ENCODE results near the gene XNDC1N. TPM values are rescaled to one million over a fixed set of nuclear protein-coding genes. Genes with fewer than 3 reads are reported as not detected.
A peak's percentile ranks its signal among the peaks of the same experiment; 100 is the strongest.
"Not testable (repeated sequence)": the region's sequence is repeated elsewhere in the genome, so short reads cannot be mapped to it uniquely, and the experiment has no call there.

XNDC1N gene
- total RNA-seq, 1 experiment from 2014 or later, result 1.4 TPM

DNA sequence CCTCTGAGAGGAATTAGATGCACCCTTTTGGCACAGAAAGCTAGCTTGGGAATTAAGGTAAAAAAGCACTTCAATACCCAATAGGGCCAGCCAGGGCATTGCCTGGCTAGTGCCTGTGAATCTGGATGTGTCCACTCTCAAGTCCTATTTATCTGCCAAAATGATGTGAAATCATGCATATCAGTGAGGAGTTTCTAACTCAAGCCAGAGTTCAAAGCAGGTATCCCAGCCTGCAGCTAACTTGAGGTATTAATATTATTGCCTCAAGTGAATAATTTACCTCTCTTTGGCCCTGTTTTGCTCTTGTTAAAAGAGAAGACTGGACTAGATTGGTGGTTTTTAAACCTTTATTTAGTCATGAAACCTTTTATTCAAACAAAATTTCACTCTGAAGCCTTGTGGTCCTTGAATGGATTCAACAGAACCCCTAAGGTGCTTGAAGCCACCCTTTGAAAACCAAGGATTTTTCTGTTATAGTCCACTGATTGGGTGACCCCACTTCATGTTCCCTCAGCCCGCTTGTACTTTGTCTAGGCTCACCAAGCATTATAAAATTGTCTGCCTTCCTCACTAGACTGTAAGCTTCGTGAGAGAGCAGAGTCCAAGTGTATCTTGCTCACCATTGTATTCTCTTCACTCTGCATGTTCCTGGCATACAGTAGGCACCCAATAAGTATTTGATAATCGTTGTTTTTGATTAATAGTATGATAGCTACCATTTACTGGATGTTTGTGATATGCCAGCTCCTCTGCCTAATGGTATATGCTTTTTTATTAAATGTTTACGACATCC lies 4.9 kb upstream of the XNDC1N start:
- DNase-seq (ENCODE audit: low spot score), result no peak

DNA sequence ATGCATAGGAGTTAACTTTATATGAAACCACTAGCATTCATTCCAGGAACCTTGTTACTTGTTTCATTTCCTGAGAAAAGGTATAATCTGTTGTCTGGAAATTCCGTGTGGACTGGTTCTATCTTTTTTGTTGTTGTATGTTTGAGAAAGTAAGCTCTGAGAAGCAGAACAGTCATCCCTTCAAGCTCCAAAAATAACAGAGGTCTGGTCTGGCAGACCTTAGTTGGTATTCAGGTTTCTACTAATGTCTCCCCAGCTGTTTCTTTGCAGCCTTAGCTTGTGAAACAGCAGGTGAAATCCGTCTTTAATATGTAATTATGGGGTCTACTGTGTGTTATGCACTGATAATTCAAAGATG lies 2.8 kb upstream of the XNDC1N start:
- no peak for DNase-seq (ENCODE audit: low spot score)

DNA sequence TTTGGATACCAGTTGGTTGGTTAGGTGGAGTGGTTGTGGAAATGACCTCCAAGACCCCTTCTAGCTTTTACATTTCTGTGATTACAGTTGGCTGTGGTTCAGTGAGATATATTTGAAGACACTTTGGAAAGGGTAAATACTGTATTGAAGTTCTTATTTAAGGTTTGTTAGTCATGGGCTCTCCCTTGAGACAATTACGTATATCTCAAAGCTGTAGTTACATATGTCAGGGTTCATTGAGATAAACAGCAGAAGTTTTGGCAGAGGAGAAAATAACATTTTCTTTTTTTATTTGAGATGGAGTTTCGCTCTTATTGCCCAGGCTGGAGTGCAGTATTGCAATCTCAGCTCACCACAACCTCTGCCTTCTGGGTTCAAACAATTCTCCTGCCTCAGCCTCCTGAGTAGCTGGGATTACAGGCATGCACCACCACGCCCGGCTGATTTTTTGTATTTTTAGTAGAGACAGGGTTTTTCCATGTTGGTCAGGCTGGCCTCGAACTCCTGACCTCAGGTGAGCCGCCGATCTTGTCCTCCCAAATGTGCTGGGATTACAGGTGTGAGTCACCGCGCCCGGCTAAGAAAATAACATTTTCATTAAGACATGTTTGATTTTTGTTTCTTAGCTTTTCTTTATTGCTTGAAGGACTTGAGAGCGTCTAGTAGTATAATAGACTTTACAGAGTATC lies 2.3 kb upstream of the XNDC1N start:
- no peak for DNase-seq (ENCODE audit: low spot score)

DNA sequence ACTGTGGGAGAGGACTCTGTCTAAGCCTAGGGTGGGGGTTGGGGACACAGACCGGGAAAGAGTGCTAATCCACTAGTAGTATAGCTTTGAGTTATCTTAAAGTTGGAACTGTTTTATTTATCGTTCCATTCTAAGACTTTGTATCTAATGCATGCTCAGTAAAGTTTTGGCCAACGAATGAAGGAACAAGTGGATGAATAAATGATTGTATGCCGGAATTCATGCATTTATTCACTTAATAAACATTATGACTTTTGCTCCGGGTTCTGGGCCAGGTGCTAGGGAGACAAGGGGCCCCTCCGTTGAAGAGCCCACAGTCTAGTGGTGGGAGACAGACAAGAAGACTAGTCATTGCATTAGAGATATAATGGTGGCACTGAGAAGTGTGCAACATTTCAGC lies 1.1 kb upstream of the XNDC1N start:
- no peak for DNase-seq (ENCODE audit: low spot score)

DNA sequence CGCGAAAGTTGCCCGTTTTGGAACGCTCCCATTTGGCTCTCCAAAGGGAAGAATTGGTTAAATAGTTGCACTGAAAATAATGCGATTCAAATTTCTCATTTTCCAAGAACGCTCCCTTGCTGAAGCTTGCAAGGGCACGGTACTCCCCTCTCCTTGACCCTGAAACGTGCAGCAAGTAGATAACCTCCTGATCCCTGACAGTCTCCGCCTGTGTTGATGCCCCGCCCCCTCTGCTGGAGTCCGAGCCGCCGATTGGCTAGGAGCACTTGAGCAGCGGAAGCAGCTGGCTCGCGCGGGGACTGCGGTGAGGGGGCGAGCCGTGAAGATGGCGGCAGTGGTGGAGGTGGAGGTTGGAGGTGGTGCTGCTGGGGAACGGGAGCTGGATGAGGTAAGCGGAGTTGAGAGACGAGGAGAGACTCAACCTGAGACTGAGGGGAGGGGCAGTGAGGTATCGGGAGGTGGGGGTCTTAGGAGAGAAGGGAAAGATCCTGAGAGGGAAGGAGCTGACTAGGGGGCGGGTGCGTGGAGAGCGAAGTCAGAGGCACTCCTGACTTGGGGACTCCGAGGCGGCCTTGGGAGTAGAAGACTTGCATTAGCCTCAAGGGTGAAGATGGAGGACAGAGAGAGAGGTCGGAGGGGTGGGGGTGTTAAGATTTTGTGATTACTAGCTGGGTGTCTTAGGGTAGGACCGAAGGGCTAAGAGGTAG lies 496 bp upstream of the XNDC1N start, which contains the start of gene RNF121:
Gene RNF121, plus strand, starts transcription at position 310 of the 707 bp plus-strand sequence. Its CDS starts 16 bp downstream, at position 326.
- DNase-seq (ENCODE audit: low spot score), result peak; percentile 93

DNA sequence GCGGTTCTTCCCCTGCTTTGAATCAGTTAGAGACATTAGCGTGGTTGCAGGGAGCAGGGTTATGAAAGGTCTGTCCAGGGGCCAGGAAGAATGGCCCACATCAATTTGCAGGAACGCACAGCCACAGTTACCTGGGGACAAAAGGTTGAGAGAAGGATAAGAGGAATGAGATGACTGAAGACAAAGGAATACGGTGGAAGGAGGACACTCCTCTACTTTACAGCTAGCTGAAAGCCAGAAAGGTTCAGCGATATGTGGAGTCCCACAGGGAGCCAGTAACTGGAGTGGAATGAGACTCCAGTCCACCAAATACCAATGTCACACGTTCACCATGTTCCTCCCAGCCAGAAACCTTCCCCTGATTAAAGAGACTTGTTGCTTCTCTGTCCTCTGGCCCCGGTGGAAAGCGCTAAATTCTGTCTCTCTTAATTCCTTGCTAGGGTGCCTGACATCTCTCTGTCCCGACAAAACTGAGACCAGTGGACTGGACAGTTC lies 10.7 kb downstream of the XNDC1N start:
- no peak for DNase-seq (ENCODE audit: low spot score)

DNA sequence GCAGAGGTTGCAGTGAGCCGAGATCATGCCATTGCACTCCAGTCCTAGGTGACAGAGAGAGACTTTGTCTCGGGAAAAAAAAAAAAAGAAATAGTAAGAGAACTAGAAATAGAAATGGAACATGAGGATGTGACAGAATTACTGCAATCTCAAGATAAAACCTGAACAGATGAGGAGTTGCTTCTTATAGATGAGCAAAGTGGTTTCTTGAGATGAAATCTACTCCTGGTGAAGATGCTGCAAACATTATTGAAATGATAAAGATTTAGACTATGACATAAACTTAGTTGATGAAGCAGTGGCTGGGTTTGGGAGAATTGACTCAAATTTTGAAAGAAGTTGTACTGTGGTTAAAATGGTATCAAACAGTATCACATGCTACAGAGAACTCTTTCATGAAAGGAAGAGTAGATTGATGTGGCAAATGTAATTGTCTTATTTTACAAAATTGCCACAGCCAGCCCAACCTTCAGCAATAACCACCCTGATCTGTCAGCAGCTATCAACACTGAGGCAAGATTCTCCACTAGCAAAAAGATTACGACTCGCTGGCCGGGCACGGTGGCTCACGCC lies 13.7 kb downstream of the XNDC1N start:
- DNase-seq (ENCODE audit: low spot score), result no peak

DNA sequence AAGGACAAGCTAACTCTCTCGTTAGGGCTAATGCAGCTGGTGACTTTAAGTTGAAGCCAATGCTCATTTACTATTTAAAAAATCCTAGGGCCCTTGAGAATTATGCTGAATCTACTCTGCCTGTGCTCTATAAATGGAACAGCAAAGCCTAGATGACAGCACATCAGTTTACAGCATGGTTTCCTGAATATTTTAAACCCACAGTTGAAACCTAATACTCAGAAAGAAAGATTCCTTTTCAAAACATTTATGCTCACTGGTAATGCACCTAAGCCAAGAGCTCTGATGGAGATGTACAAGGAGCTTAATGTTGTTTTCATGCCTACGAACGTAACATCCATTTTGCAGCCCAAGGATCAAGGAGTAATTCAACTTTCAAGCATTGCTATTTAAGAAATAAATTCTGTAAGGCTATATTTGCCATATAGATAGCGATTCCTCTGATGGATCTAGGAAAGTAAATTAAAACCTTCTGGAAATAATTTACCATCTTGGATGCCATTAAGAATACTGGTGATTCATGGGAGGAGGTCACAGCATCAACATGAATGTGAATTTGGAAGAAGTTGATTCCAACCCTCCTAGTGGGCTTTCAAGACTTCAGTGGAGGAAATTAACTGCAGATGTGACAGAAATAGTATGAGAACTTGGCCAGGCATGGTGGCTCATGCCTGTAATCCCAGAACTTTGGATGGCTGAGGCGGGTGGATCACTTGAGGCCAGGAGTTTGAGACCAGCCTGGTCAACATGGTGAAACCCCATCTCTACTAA lies 14.5 kb downstream of the XNDC1N start:
- no peak for DNase-seq (ENCODE audit: low spot score)

DNA sequence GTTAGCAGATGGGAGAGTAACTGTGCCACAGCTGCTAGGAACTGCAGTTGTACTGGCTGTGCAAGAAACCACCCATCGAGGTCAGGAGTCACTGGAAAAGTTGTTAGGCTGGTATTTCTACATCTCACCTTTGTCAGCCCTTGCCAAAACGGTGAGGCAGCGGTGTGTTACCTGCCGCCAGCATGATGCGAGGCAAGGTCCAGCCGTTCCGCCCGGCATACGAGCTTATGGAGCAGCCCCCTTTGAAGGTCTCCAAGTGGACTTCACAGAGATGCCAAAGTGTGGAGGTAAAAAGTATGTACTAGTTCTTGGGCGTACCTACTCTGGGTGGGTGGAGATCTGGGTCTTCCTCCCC lies 16.4 kb downstream of the XNDC1N start:
- DNase-seq (ENCODE audit: low spot score), result not testable (repeated sequence)

DNA sequence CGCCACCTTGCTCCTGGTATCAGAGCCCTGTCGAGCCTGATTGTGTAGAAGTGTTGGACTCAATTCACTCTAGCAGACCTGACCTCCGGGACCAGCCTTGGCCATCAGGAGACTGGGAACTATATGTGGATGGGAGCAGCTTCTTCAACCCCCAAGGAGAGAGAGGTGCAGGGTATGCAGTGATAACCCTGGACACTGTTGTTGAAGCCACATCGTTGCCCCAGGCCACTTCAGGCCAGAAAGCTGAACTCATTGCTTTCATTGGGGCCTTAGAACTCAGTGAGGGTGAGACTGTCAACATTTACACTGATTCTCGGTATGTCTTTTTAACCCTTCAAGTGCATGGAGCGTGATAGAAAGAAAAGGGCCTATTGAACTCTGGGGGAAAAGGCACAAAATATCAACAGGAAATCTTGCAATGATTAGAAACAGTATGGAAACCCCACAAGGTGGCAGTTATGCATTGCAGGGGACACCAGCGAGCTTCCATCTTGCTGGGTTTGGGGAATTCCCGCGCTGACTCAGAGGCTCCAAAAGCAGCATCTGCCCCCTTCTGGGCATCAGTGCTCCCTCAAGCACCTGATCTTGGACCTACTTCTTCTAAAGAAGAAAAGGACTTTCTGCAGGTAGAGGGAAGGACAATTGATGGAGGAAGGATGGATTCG lies 16.9 kb downstream of the XNDC1N start:
- not testable (repeated sequence) for DNase-seq (ENCODE audit: low spot score)

DNA sequence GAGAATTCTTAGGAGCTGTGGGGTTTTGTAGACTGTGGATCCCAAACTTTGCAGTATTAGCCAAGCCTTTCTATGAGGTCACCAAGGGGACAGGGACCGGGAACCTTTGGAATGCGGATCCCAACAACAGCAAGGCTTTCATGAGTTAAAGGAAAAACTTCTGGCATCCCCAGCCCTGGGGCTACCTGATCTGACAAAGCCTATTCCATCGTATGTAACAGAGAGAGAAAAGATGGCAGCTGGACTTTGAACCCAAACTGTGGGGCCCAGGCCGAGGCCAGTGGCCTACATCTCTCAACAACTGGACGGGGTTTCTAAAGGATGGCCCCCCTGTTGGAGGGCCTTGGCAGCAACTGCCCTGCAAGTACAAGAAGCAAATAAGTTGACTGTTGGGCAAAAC lies 17.6 kb downstream of the XNDC1N start:
- not testable (repeated sequence) for DNase-seq (ENCODE audit: low spot score)

DNA sequence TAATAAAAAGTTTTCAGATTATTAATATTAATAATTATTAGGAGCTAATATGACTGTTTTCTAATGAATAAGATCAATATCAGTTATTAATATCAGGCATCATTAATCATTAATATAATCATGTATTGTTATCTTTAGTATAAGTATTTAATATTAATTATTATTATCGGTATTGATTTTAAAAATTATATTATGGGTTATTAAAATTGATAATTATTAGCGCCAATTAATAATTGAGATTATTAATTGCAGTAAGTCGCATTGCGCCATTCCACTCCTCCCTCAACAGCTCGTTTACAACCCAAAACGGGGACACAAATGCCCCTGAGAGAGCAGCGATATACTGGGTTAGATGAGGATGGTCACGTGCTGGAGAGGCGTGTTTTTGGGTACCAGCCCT lies 20.2 kb downstream of the XNDC1N start:
- no peak for DNase-seq (ENCODE audit: low spot score)

DNA sequence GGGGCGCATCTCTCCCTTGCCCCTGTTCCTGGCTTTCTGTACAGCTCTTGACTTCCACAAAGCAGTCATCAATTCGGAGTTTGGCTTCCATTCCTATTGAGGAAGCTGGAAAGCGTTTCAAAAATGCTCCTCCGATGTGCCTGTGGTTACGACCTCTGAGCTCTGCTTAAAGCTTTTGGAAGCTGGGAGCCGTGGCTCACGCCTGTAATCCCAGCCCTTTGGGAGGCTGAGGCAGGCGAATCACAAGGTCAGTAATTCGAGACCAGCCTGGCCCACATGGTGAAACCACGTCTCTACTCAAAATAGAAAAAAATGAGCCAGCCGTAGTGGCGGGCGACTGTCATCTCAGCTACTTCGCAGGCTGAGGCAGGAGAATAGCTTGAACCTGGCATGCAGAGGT lies 27.3 kb downstream of the XNDC1N start:
- DNase-seq (ENCODE audit: low spot score), result not testable (repeated sequence)

DNA sequence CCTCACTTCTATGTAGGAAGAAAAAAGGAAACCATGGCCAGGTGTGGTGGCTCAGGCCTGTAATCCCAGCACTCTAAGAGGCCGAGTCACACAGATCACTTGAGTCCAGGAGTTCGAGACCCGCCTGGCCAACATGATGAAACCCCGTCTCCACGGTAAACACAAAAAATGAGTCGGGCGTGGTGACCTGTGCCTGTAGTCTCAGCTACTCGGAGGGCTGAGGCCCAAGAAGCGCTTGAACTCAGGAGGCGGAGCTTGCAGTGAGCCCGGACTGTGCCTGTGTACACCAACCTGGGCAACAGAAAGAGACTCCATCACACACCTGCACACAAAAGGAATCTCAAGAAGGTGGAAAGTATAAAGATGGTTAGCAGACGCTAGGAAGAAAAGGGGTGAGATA lies 32.4 kb downstream of the XNDC1N start:
- DNase-seq (ENCODE audit: low spot score), result no peak

DNA sequence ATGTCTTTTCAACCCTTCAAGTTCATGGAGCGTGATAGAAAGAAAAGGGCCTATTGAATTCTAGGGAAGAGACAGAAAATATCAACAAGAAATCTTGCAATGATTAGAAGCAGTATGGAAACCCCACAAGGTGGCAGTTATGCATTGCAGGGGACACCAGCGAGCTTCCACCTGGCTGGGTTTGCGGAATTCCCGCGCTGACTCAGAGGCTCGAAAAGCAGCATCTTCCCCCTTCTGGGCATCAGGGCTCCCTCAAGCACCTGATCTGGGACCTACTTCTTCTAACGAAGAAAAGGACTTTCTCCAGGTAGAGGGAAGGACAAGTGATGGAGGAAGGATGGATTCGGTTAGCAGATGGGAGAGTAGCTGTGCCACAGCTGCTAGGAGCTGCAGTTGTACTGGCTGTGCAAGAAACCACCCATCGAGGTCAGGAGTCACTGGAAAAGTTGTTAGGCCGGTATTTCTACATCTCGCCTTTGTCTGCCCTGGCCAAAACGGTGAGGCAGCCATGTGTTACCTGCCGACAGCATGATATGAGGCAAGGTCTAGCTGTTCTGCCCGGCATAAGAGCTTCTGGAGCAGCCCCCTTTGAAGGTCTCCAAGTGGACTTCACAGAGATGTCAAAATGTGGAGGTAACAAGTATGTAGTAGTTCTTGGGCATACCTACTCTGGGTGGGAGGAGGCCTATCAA lies 39.1 kb downstream of the XNDC1N start:
- not testable (repeated sequence) for DNase-seq (ENCODE audit: low spot score)

DNA sequence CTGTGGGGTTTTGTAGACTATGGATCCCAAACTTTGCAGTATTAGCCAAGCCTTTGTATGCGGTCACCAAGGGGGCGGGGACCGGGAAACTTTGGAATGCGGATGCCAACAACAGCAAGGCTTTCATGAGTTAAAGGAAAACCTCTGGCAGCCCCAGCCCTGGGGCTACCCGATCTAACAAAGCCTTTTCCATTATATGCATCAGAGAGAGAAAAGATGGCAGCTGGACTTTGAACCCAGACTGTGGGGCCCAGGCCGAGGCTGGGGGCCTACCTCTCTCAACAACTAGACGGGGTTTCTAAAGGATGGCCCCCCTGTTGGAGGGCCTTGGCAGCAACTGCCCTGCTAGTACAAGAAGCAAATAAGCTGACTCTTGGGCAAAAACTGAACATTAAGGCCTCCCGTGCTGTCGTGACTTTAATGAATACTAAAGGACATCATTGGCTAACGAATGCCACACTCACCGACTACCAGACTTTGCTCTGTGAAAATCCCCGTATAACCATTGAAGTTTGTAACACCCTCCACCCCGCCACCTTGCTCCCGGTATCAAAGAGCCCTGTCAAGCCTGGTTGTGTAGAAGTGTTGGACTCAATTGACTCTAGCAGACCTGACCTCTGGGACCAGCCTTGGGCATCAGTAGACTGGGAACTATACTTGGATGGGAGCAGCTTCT lies 39.9 kb downstream of the XNDC1N start:
- DNase-seq (ENCODE audit: low spot score), result not testable (repeated sequence)

DNA sequence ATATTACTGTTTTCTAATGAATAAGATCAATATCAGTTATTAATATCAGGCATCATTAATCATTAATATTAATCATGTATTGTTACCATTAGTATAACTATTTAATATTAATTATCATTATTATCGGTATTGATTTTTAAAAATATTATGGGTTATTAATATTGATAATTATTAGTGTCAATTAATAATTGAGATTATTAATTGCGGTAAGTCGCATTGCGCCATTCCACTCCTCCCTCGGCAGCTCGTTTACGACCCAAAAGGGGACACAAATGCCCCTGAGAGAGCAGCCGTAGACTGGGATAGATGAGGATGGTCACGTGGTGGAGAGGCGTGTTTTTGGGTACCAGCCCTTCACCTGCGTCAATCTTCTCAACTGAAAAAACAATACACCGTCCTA lies 42.6 kb downstream of the XNDC1N start:
- not testable (repeated sequence) for DNase-seq (ENCODE audit: low spot score)
